ENCODE measurements around the gene CEMIP. TPM values are rescaled to one million over a fixed set of nuclear protein-coding genes. Genes with fewer than 3 reads are reported as not detected.

Gene CEMIP
- total RNA-seq, 3 donors from 2014 or later = under 0.01 to 0.66 (median 0.59) TPM

Other genes starting within 250 kb of the CEMIP start
- 1 to 10 TPM; 1.3 to 5.2 (median 5.1) TPM for gene ABHD17C, start 84.1 kb upstream of the CEMIP start, total RNA-seq
- 10 to 100 TPM; 17.1 to 32.9 (median 27.2) TPM for gene MESD, start 210.4 kb downstream of the CEMIP start, total RNA-seq
- gene TLNRD1, start 221.6 kb downstream of the CEMIP start, total RNA-seq = 10 to 100 TPM; 15.1 to 21.6 (median 16.8) TPM

Data from breast epithelium (tissue), 3 donors.